OCI-M2 (cell line): ENCODE results near the gene PDLIM1.

Experiments used
- DNase-seq: peaks from one replicate; lab custom pipeline; 2025; ENCODE audit not compliant: unreplicated experiment; lab: John Stamatoyannopoulos, UW

PDLIM1 gene

DNA sequence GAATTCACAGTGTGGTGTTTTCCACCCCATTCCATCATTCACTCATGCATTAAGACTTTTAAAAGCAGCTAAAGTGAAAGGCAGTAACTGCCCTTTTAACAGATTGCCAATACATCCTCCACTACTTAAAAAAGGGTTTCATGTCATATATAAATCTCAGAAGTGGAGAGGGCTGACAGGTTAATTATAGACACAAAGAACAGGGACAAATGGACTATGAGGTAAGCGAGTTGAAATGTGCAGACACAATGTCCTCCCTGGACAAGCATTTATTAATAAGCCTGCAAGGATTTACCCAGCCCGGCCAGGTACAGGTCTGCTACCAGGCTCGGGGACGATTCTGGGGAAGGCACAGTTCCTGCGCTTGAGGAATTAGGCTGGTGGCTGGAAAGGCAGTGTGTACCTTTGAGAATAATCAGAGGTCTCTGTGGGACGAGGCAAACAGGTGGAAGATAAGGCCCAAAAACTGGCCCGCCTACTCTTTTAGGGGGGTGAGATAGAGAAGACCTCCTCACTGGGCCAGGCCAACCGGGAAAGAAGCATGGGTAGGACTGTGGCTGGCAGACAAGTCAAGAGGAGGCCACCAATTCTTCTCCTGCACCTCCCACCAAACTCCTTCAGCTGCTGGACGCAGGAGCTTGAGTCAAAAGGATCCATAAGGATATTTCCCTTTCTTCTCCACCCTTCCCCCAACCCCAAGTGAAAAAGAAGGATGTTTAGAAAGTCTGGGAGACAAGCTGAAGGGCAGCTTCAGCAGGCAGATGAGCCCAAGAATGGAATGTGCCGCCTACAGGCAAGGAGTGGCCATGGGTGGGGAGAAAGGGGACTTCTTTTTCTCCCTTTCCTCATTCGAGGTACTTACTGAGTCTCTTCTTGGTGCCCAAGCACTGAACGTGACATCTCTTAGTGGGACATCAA lies 1.5 kb downstream of the PDLIM1 start:
- no peak for DNase-seq

DNA sequence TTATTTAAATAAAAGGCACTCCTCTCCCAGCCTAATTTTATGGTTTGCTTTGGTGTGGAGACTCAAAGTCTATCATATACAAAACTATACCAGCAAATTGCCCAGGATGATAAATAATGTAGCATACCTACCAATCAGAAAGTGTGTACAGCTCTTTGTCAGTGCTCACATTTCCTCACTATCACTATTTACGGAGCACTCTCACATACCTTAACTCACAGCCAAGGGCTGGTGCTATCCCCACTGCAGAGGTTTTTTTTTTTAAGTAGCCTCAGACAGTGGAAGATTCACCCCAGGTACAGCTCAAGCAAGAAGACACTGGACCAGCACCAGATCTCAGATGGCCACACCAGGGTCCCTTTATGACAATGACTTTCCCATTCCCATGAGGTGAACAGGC lies 2.5 kb downstream of the PDLIM1 start:
- DNase-seq = no peak

DNA sequence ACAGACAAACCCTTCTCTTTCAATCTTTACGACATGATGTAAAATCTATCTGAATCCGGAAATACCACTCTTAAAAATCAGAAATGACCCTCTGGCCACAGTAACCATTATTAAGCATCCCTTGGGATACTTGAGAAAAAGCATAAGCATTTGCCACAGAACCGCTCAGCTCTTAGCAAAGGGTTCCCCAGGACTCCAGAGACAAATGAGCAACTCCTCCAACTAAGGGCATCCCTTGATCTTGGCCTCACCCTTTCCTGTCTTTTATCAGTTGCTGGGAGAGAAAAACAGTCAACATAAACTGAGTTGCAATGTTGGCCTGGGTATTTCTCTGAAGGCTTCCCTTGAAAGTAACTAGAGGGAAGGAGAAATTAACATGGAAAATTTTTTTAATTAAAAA lies 3.5 kb downstream of the PDLIM1 start:
- no peak for DNase-seq

DNA sequence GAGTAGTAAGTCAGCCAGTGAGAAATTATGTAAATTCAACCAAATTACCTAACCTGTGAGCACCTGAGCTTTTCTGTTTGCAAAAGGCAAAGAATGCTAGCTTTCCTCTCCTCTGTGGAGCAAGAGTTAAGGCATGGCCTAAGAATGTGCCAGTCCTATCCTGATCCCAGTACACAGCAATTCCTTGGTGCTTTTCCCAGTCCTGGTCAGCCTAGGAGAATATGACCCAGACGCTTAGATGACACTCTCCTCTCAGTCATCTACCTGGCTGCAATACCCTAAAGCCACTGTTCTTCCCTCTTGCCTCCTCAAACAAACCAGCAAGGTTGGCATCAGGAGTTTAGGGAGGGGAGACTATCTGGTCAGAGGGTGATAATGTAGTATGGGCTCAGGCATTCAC lies 4.1 kb downstream of the PDLIM1 start:
- no peak for DNase-seq

DNA sequence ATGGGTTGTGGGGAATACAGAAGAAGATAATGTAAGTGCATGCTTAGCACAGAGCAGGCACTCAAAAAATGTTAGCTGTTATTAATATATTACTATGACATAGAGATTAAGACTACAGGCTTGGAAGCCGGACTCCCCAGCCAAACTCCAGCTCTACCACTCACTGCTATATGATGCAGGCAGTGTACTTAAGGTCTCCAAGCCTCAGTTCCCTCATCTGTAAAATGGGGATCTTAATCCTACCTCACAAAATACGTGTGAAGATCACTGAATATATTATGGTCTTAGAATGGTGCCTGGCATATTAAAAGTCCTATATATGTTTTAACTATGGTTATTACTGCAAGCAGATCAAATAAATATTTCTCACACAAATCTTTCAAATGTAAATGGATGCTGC lies 5.2 kb downstream of the PDLIM1 start:
- DNase-seq = no peak

DNA sequence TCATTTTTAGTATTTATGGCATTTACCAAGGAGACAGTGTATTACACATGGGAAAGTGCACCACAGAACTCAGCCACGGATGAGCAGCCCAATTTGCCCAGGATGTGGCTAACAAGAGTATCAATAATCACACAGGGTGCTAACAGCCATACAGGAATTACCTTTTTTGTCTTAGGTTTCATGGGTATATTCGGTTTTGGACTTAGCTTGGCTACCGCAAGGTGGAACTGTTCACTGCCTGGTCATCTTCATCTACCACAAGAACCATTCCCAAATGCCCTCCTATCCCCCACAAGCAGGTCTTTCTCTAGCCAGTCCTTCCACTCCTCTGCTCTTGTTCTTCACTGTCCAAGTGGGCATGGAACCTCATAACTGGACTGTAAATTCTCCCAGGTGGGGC lies 6.0 kb downstream of the PDLIM1 start:
- no peak for DNase-seq

DNA sequence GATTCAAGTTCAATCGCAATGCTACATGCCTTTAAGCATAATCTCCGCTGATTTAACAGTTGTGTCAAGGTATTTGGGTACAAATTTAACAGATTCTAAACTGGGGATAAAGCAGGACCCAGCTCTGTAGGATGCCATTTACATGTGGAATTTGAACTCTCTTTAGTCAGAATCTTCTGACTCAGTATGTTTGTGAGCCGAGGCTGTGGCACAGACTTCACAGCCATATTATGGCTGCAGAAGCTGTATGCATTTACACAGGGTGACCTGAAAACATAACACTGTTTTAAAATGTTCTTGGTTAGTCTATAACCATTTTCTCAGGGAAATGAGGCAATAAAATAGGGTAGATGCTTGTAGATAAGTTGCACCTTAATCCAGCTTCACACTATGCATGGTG lies 8.7 kb downstream of the PDLIM1 start:
- no peak for DNase-seq

DNA sequence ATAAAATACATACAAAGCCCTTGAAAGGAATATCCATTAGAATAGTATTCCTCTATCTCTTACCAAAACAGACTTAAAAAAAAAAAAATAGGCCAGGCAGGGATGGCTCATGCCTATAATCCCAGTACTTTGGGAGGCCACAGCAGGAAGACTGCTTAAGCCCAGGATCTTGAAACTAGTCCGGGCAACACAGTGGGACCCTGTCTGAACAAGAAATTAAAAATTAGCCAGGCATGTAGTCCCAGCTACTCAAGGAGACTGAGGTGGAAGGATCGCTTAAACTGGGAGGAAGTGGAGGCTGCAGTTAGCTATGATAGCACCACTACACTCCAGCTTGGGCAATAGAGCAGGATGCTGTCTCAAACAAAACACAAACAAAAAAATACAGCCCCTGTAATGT lies 9.6 kb downstream of the PDLIM1 start:
- DNase-seq = no peak

DNA sequence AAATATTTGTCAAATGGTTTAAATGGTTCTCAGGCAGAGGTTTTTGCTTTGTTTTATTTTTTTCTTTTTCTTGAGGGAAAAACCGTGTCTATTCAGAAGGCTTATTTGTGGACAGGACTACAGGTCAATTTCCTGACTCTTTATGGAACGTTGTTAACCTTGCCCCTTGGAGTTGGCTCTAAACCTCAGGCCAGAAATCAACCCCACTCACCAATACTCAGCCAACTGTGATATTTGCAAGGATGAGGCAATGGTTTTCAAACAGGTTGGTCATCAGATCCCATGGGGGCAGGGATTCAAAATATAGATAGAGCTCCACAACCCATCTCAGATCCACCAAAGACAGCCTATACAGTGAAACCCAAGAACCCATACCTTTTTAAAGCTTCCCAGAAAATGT lies 10.2 kb downstream of the PDLIM1 start:
- DNase-seq = no peak

DNA sequence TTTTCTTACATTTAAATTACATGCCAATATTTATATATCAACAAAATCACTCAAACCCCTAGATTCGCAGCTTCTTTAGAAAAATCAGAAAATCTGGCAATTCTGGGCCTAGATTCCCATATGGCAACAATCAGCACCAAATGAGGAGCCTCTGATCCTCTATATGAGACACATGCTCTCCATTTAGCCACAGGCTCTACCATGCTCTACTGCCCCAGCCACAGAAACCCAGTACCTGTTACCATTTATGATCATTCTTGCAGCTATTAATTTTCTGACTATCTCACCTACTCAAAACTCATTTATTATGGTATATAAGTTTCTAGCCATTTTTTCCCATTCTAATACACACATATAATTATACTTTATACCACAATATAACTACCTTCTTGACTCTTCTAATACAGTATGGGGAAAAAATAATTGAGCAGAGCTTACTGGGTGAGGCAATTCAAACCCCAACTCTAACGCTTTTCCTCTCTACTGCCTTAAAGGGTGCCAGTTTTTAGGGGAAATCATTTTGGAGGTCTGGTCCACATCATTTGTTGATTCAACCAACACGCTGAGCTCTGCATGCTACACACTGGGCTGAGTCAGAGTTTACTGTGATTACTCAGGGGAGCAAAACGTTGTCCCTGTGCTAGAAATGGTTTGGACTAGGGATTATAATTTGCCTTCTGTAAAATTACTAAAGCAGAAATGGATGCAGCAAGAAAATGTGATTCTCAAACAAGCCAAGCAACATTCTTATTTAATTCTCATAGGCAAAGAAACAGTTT lies 11.6 kb downstream of the PDLIM1 start:
- DNase-seq = no peak

GRCh38 chr10:95278061-95278988 lies 12.5 kb downstream of the PDLIM1 start:
- DNase-seq = no peak

- DNase-seq = no peak
Measured at GRCh38 chr10:95277614-95278013, 13.2 kb downstream of the PDLIM1 start.

- DNase-seq = no peak
Measured at GRCh38 chr10:95277201-95277570, 13.6 kb downstream of the PDLIM1 start.

DNA sequence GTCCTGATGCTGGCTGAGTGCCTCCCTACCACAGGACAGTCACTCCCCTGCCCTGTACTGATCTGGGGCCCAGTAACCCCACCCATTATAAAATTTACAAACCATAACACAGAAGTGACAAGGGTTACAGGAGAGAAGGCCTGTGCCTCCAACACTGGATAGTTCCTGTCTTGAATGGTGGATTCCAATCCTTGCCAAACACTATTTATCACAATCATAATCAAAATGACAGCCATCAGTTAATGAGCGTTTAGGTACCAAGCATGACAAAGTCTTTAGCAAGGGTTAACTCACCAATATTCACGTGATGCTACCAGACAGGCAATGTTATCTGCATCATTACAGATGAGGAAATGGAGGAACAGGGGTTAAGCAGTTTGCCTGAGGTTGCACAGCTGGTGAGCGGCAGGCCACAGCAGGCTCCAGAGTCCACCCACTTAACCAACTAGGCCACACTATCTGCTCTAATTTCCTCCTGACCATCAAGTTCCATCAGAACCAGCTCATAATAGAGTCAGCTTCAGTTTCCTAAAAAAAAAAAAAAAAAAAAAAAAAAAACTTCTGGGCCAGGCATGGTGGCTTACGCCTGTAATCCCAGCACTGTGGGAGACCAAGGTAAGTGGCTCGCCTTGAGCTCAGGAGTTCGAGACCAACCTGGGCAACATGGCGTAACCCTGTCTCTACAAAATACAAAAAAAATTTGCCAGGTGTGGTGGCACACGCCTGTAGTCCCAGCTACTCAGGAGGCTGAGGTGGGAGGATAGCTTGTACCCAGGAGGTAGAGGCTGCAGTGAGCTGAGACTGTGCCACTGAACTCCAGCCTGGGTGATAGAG lies 14.2 kb downstream of the PDLIM1 start:
- DNase-seq = no peak

GRCh38 chr10:95275726-95276366 lies 15.0 kb downstream of the PDLIM1 start:
- DNase-seq = no peak

DNA sequence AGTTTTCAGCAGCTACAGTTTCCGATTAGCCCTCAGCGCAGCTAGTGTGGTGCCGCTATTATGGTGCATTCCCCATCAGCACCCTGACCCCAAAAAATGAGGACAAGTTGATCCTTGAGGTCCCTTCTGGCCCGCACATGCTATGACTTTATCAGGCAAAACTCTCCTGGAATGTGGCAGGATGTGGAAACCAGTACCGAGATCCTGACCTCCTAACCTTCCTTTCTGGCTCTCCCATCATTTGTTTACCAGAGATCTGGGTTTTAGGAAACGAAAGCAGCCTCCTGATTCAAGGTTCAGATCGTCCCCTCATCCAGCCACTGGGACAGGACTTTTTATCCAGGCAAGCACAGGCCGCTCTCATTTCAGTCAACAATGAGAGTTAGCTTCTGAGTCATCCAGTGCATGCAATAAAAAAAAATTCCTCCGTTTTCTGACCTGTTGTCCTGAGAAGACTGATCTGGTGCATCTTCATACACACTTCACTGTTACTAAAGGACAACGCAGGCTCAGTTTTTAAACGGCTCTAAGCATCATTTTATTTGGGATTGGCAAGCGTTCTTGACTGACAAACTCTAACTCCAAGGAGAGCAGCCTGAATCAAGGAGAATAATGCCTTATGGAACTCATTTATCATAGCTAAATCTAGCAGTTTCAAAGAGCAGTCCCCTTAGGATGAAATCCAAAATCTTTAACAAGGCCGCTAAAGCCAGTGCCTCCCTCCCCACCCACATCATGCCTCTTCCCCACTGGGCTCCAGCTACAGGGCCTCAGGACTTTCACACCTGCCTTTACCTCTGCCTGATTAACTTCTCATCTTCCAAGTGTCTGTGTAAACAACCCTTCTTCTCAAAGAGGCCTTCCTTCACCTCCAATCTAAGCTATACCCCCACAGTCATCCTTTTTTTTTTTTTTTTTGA lies 17.1 kb downstream of the PDLIM1 start:
- no peak for DNase-seq

DNA sequence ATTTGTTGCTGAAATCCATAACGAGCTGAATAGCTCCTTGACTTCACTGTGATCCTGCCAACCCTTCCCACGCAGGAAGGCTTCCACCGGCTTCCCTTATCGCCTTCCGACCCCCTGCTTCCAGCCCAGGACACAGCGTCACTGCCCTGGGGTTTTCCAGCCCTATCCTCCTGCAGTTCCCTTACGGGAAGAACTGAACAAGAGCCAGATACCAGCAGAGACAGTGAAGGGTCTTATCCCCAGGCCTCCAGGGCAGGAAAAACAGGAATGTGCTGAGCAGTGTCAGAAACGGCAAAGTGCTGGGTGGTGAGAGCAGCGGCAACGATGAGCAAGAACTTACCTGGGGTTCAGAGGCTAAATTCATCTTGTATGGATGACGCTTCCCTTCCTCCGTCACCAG lies 22.4 kb downstream of the PDLIM1 start:
- no peak for DNase-seq

GRCh38 chr10:95267251-95267650 lies 23.6 kb downstream of the PDLIM1 start:
- no peak for DNase-seq

GRCh38 chr10:95266674-95267095 lies 24.1 kb downstream of the PDLIM1 start:
- DNase-seq = no peak
